PC-9 (cell line): ENCODE measurements around the gene IRF5. TPM values are rescaled to one million over a fixed set of nuclear protein-coding genes. Genes with fewer than 3 reads are reported as not detected.

Experiments used
- BruUV-seq: library from RNA; stranded (reverse); fragments of 400-500 nt; replicated peaks from 2 replicates; lab custom pipeline; 2021; lab: Mats Ljungman, UMichigan
- CTCF ChIA-PET: fragments of 300-600 bp; sonication (Branson Sonifier 250); formaldehyde crosslinking; loops from one replicate; lab custom pipeline; 2022; ENCODE audit warnings: antibody characterized with exemption; lab: Charles Lee
- POLR2A ChIA-PET: fragments of 300-600 bp; sonication (Branson Sonifier 250); formaldehyde crosslinking; loops from one replicate; lab custom pipeline; 2022; ENCODE audit warnings: antibody characterized with exemption; ENCODE audit not compliant: unreplicated experiment; lab: Charles Lee
- DNase-seq, 2 experiments: peaks; one replicate each; pipeline versions ENCODE4 v3.0.0 to v3.0.0-alpha.2; 2015 to 2022; ENCODE audit warnings: mixed read lengths in 1 of 2
- H2AFZ ChIP-seq: fragments of 200-600 bp; sonication (generic); 2 replicates; pipeline ENCODE4 v1.8.1; 2017; ENCODE audit warnings: antibody characterized with exemption
- H3F3A ChIP-seq: fragments of 200-600 bp; sonication (generic); 2 replicates; pipeline ENCODE4 v1.8.1; 2017; ENCODE audit warnings: antibody characterized with exemption, mild to moderate bottlenecking, low read depth; ENCODE audit not compliant: insufficient read depth
- H3K27ac ChIP-seq: fragments of 200-600 bp; sonication (generic); 2 replicates; pipeline ENCODE4 v1.6.1; 2016; ENCODE audit warnings: mixed run types
- H3K27me3 ChIP-seq: fragments of 200-600 bp; sonication (generic); 2 replicates; pipeline ENCODE4 v1.6.1; 2016; ENCODE audit warnings: low read depth, mixed run types; ENCODE audit not compliant: insufficient read depth
- H3K36me3 ChIP-seq: fragments of 200-600 bp; sonication (generic); 2 replicates; pipeline ENCODE4 v1.6.1; 2016; ENCODE audit warnings: low read depth, mixed run types
- H3K4me1 ChIP-seq: fragments of 200-600 bp; sonication (generic); replicated peaks from 2 replicates; pipeline ENCODE4 v1.6.1; 2016; ENCODE audit warnings: mixed run types; ENCODE audit not compliant: insufficient read depth
- H3K4me2 ChIP-seq: fragments of 200-600 bp; sonication (generic); 2 replicates; pipeline ENCODE4 v1.6.1; 2017; ENCODE audit warnings: mixed run types
- H3K4me3 ChIP-seq: fragments of 200-600 bp; sonication (generic); 2 replicates; pipeline ENCODE4 v1.6.1; 2016; ENCODE audit warnings: mixed run types
- H3K79me2 ChIP-seq: fragments of 200-600 bp; sonication (generic); 2 replicates; pipeline ENCODE4 v1.6.1; 2017; ENCODE audit warnings: low read depth, mixed run types
- H3K9me2 ChIP-seq: fragments of 200-600 bp; sonication (generic); 2 replicates; pipeline ENCODE4 v1.8.1; 2017; ENCODE audit warnings: mild to moderate bottlenecking; ENCODE audit not compliant: insufficient read depth
- H3K9me3 ChIP-seq: fragments of 200-600 bp; sonication (generic); 2 replicates; pipeline ENCODE4 v1.8.1; 2016; ENCODE audit warnings: low read depth; ENCODE audit not compliant: insufficient read depth
- H4K20me1 ChIP-seq: fragments of 200-600 bp; sonication (generic); 2 replicates; pipeline ENCODE4 v1.8.1; 2017; ENCODE audit not compliant: insufficient read depth
- CTCF ChIP-seq: fragments of 200-600 bp; sonication (generic); conservative IDR thresholded peaks from 2 replicates; pipeline ENCODE4 v1.6.1; 2017; ENCODE audit warnings: mixed run types, antibody characterized with exemption, mild to moderate bottlenecking, moderate library complexity
- EZH2 ChIP-seq: fragments of 200-600 bp; sonication (generic); IDR thresholded peaks from 2 replicates; pipeline ENCODE4 v1.8.0; 2017; ENCODE audit warnings: antibody characterized with exemption, low read depth
- intact Hi-C: fragments of 100-400 bp; cut with micrococcal nuclease; formaldehyde crosslinking; loops from one replicate; pipeline ENCODE4 v1.10.0; 2022; ENCODE audit not compliant: unreplicated experiment
- total RNA-seq: library from RNA; stranded (reverse); gene quantifications from 2 replicates; pipeline ENCODE4 v1.2.3, GENCODE V29; 2021

IRF5 gene
- total RNA-seq, 1 experiment from 2014 or later = 3.4 TPM

- Histone ChIP-seq H3K79me2 (no peaks in the 10 kb centered on the region), H3K4me3 (no peak overlapping the region), H3K27me3 (peaks cover 12% of the 10 kb centered on the region), H3K9me2 (no peaks in the 10 kb centered on the region), H3F3A (no peaks in the 10 kb centered on the region), H3K4me1 (peaks cover 5% of the 10 kb centered on the region), H3K36me3 (no peaks in the 10 kb centered on the region), H3K4me2 (no peak overlapping the region), H3K9me3 (no peaks in the 10 kb centered on the region), H2AFZ (no peak overlapping the region), H4K20me1 (no peaks in the 10 kb centered on the region), H3K27ac (no peak overlapping the region)
- TF ChIP-seq EZH2 (no peak), CTCF (no peak)
- intact Hi-C loops = no loop called here
- BruUV-seq = no TSS peak
- CTCF ChIA-PET = no interaction called here
- POLR2A ChIA-PET = no interaction called here
- DNase-seq = no peak
Measured at GRCh38 chr7:128924707-128925588, 12.8 kb upstream of the IRF5 start.

- H4K20me1 ChIP-seq = no peaks in the 10 kb centered on the region
- H3K4me1 ChIP-seq = no peaks in the 10 kb centered on the region
- no peak overlapping the region for H3K4me2 ChIP-seq
- no peaks in the 10 kb centered on the region for H3K36me3 ChIP-seq
- H3K9me3 ChIP-seq = no peaks in the 10 kb centered on the region
- BruUV-seq = no TSS peak
- intact Hi-C loops = no loop called here
- H3K4me3 ChIP-seq = no peak overlapping the region
- DNase-seq = no peak
- H2AFZ ChIP-seq = no peak overlapping the region
- no peaks in the 10 kb centered on the region for H3K27me3 ChIP-seq
- POLR2A ChIA-PET = no interaction called here
- no peaks in the 10 kb centered on the region for H3K9me2 ChIP-seq
- CTCF ChIA-PET = interaction anchor here (0.5 kb wide), 1 partner anchor 352 kb away, joined by 5 read pairs; no protein-coding TSS in a partner anchor
- H3F3A ChIP-seq = no peaks in the 10 kb centered on the region
- H3K27ac ChIP-seq = no peak overlapping the region
- no peaks in the 10 kb centered on the region for H3K79me2 ChIP-seq
- TF ChIP-seq CTCF (no peak), EZH2 (no peak)
Measured at GRCh38 chr7:128928159-128928813, 9.4 kb upstream of the IRF5 start.

GRCh38 chr7:128928882-128929788 lies 8.6 kb upstream of the IRF5 start:
- Histone ChIP-seq H3K27ac (no peak overlapping the region), H3K4me3 (no peak overlapping the region), H3K27me3 (no peaks in the 10 kb centered on the region), H3K4me1 (no peaks in the 10 kb centered on the region), H3K36me3 (no peaks in the 10 kb centered on the region), H4K20me1 (no peaks in the 10 kb centered on the region), H3K4me2 (no peak overlapping the region), H2AFZ (no peak overlapping the region), H3K79me2 (no peaks in the 10 kb centered on the region), H3K9me2 (no peaks in the 10 kb centered on the region), H3K9me3 (no peaks in the 10 kb centered on the region), H3F3A (no peaks in the 10 kb centered on the region)
- BruUV-seq = no TSS peak
- intact Hi-C loops = no loop called here
- ChIA-PET POLR2A (no interaction called here), CTCF (interaction anchor here (0.5 kb wide), 1 partner anchor 351 kb away, joined by 5 read pairs; no protein-coding TSS in a partner anchor)
- TF ChIP-seq EZH2 (no peak), CTCF (no peak)
- DNase-seq = no peak
